Heart right ventricle (tissue), 16 donors: Measurements from ENCODE around the gene DYNC1I1. TPM values are rescaled to one million over a fixed set of nuclear protein-coding genes. Genes with fewer than 3 reads are reported as not detected.

Source experiments
- ATAC-seq, 8 donors: fragments of 200-7000 bp; cut with Tn5 transposase; one replicate each; pipeline ENCODE4 v1.9.1; 2020; ENCODE audit warnings: mild to moderate bottlenecking in 8 of 8, moderate library complexity in 8 of 8, moderate number of reproducible peaks in 1 of 8
- DNase-seq, 2 donors: peaks; one replicate each; pipeline ENCODE4 v3.0.0-alpha.2; 2020
- H3K27ac ChIP-seq, 10 donors: fragments of 200-600 bp; sonication (generic) in 2 of 10; one replicate each; pipeline versions ENCODE4 v1.5.0 to v1.8.0; 2020 to 2022; ENCODE audit warnings: mild to moderate bottlenecking in 3 of 10
- H3K27me3 ChIP-seq, 7 donors: fragments of 200-600 bp; one replicate each; pipeline ENCODE4 v1.8.0; 2021 to 2022; ENCODE audit warnings: mild to moderate bottlenecking in 2 of 7
- H3K36me3 ChIP-seq, 9 donors: fragments of 200-600 bp; sonication (generic) in 1 of 9; one replicate each; pipeline versions ENCODE4 v1.5.0 to v1.8.0; 2020 to 2022; ENCODE audit warnings: mild to moderate bottlenecking in 2 of 9
- H3K4me1 ChIP-seq, 9 donors: fragments of 200-600 bp; sonication (generic) in 1 of 9; one replicate each; pipeline versions ENCODE4 v1.5.0 to v1.8.0; 2020 to 2022; ENCODE audit warnings: mild to moderate bottlenecking in 4 of 9
- H3K4me3 ChIP-seq, 10 donors: fragments of 200-600 bp; sonication (generic) in 2 of 10; one replicate each; pipeline versions ENCODE4 v1.5.0 to v1.8.0; 2020 to 2022; ENCODE audit warnings: mild to moderate bottlenecking in 7 of 10, moderate library complexity in 2 of 10
- H3K9me3 ChIP-seq, 11 donors: fragments of 200-600 bp in 10 of 11; sonication (generic) in 2 of 11; one replicate each; pipeline versions ENCODE4 v1.5.0 to v1.8.0; 2013 to 2022; ENCODE audit warnings: mild to moderate bottlenecking in 2 of 11, control low read depth in 1 of 11, moderate library complexity in 1 of 11
- whole genome bisulfite sequencing, 2 donors: extraction: QIAGEN DNeasy Blood & Tissue Kit; methylation state at CpG; one replicate each; pipeline ENCODE4 v1.1.7; 2013; ENCODE audit warnings: inconsistent platforms in 1 of 2; 5-methylcytosine and 5-hydroxymethylcytosine counted together
- intact Hi-C, 10 donors: fragments of 100-400 bp; cut with DNase I; formaldehyde crosslinking; loops; one replicate each; pipeline versions ENCODE4 v1.11.1 to v1.14.2; 2022
- polyA plus RNA-seq, 2 donors: library from polyadenylated mRNA; stranded (reverse); fragments of 200-250 nt; gene quantifications; one replicate each; pipeline ENCODE4 v1.2.3, GENCODE V29; 2013
- total RNA-seq, 10 donors: library from RNA; stranded (reverse); fragmentation: NEBNext Ultra II Directional in 3 of 10; extraction: Animal tissue kit (Norgen Biotek cat#: 25700) in 3 of 10; gene quantifications; one replicate each; pipeline versions ENCODE4 v1.2.1 to v1.2.4, GENCODE V29; 2021 to 2023
- TF ChIP-seq, protein P1 (sequence below), 9 donors: fragments of 200-600 bp; sonication (generic) in 2 of 9; IDR thresholded peaks; one replicate each; pipeline versions ENCODE4 v1.5.0 to v1.8.0; 2021 to 2022; ENCODE audit warnings: antibody characterized with exemption in 9 of 9, mild to moderate bottlenecking in 5 of 9, moderate library complexity in 1 of 9
- donor health status: Arrhythmogenic right ventricular cardiomyopathy.
- donor health status: ischemic (EF 13 %, LVEDD 7.1; RV severe dilation, severe dysfunction).
- donor health status: healthy with polysubstance abuse.
- donor health status: DM: no; HTN: yes; CAD: no.
- donor health status: DM: no; HTN: no; CAD: no.
- donor health status: ischemic (EF 25% LVEDD 6.9; RV normal size, moderate dysfunction).
- donor health status: ischemic (EF 25% LVEDD 5.7; RV mildly dilated, moderate dysfunction).
- donor health status: healthy.
- donor health status: DM: yes; HTN: yes; CAD: no.
- donor health status: Ischemic cardiomyopathy.
- donor health status: ischemic (EF 35%, LVEDD 5.7; RV mildly dilated, moderate dysfunction).
- donor health status: nonischemic (EF 11% LVEDD 7.7; RV severe dilation, severe dysfunction).
- donor health status: DM: yes; HTN: yes; CAD: no.
- donor health status: PGD.
- donor health status: ischemic (EF 29% LVEDD 5.4; RV normal size, mild dysfunction).
- donor health status: nonischemic (EF 23%, LVEDD 6.1; RV moderate dilation, normal function).

DYNC1I1 gene
- total and polyA plus RNA-seq, 12 donors: 6.4 to 43.4 (median 35.6) TPM

DNA sequence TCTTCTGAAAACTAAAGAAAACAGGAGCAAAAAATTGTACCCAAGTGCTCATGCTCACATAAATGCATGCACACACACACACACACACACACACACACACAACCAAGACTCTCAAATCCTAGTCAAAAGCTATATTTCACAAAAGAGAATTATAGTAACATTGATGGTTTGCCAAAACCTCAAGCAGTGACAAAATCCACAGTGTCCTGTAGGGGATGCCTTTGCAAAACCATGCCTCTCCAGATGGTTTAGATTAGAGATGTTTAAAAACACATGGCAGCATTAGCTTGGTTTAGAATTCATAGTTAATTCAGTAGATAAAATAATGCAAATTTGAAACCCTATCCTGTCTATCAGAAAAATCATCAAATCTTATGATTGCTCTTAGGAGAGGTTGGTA, 232.2 kb downstream of the DYNC1I1 start:
- intact Hi-C loops: no loop called here
- ATAC-seq (no peak), DNase-seq (no peak)
- H3K36me3 ChIP-seq: no peaks in the 10 kb centered on the region
- TF ChIP-seq, protein P1, sequence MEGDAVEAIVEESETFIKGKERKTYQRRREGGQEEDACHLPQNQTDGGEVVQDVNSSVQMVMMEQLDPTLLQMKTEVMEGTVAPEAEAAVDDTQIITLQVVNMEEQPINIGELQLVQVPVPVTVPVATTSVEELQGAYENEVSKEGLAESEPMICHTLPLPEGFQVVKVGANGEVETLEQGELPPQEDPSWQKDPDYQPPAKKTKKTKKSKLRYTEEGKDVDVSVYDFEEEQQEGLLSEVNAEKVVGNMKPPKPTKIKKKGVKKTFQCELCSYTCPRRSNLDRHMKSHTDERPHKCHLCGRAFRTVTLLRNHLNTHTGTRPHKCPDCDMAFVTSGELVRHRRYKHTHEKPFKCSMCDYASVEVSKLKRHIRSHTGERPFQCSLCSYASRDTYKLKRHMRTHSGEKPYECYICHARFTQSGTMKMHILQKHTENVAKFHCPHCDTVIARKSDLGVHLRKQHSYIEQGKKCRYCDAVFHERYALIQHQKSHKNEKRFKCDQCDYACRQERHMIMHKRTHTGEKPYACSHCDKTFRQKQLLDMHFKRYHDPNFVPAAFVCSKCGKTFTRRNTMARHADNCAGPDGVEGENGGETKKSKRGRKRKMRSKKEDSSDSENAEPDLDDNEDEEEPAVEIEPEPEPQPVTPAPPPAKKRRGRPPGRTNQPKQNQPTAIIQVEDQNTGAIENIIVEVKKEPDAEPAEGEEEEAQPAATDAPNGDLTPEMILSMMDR (IDR thresholded peaks at IDR 0.05): no peak
- no peaks in the 10 kb centered on the region for H3K27me3 ChIP-seq
- H3K4me3 ChIP-seq: no peak overlapping the region
- no peak overlapping the region for H3K27ac ChIP-seq
- H3K4me1 ChIP-seq: peaks cover 0 to 6% (median 0%) of the 10 kb centered on the region in 9 donors
- no peaks in the 10 kb centered on the region for H3K9me3 ChIP-seq

DNA sequence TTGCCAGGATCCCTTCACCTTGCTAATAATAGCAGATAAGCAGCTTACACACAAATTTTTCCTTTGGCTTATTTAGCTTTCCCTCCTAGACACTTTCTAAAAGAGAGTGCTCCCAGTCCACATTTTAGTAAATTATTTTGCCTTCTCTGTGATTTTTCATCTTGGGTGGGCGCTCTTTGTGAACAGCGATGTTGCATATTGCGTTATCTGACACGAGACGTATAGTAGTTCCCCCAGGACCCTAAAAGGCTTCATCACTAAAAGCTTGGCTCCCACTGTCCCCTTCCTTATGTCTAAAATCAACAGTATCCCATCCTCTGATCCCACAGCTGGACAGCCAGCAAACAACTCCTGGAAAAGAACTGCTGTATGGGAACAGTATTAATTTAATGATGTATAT, 232.9 kb downstream of the DYNC1I1 start:
- Histone ChIP-seq H3K27ac (no peak overlapping the region), H3K36me3 (no peaks in the 10 kb centered on the region), H3K4me3 (no peak overlapping the region), H3K4me1 (peaks cover 0 to 6% (median 0%) of the 10 kb centered on the region in 9 donors), H3K27me3 (no peaks in the 10 kb centered on the region), H3K9me3 (no peaks in the 10 kb centered on the region)
- ATAC-seq (no peak), DNase-seq (no peak)
- 82 to 83% methylated on average over 5 of the region's 5 CpGs for WGBS, 2 donors
- TF ChIP-seq, protein P1 (IDR thresholded peaks at IDR 0.05): no peak
- intact Hi-C loops: no loop called here

GRCh38 chr7:96009148-96009547, 236.8 kb downstream of the DYNC1I1 start:
- H3K36me3 ChIP-seq: no peaks in the 10 kb centered on the region
- DNase-seq (no peak), ATAC-seq (no peak)
- 74 to 81% methylated on average over 2 of the region's 2 CpGs for WGBS, 2 donors
- TF ChIP-seq, protein P1 (IDR thresholded peaks at IDR 0.05): no peak
- intact Hi-C loops: no loop called here
- H3K9me3 ChIP-seq: no peaks in the 10 kb centered on the region
- no peak overlapping the region for H3K4me3 ChIP-seq
- no peak overlapping the region for H3K27ac ChIP-seq
- peaks cover 0 to 6% (median 0%) of the 10 kb centered on the region in 9 donors for H3K4me1 ChIP-seq
- H3K27me3 ChIP-seq: no peaks in the 10 kb centered on the region

- no peaks in the 10 kb centered on the region for H3K36me3 ChIP-seq
- TF ChIP-seq, protein P1 (IDR thresholded peaks at IDR 0.05): no peak
- 52 to 76% methylated on average over 2 of the region's 2 CpGs for WGBS, 2 donors
- peaks cover 0 to 10% (median 0%) of the 10 kb centered on the region in 9 donors for H3K4me1 ChIP-seq
- DNase-seq: no peak
- no peaks in the 10 kb centered on the region for H3K27me3 ChIP-seq
- no peaks in the 10 kb centered on the region for H3K9me3 ChIP-seq
- intact Hi-C loops: no loop called here
- no peak overlapping the region for H3K4me3 ChIP-seq
- no peak overlapping the region for H3K27ac ChIP-seq
- no peak for ATAC-seq
Observed at GRCh38 chr7:96013836-96014235, 241.5 kb downstream of the DYNC1I1 start.
